Neutrophil (primary cell): ENCODE measurements around the gene KRTAP1-3.
"Not testable (repeated sequence)": the region's sequence is repeated elsewhere in the genome, so short reads cannot be mapped to it uniquely, and the experiment has no call there.

Experiments used
- H3K27ac ChIP-seq: fragments of 200-600 bp; sonication (generic); 2 replicates; pipeline ENCODE4 v1.5.1; 2016; ENCODE audit warnings: mild to moderate bottlenecking, moderate library complexity
- H3K27me3 ChIP-seq: fragments of 200-600 bp; sonication (generic); 2 replicates; pipeline ENCODE4 v1.6.0; 2016; ENCODE audit warnings: mild to moderate bottlenecking
- H3K36me3 ChIP-seq: fragments of 200-600 bp; sonication (generic); 2 replicates; pipeline ENCODE4 v1.5.1; 2017
- H3K4me1 ChIP-seq, 2 experiments: fragments of 200-600 bp in 1 of 2; sonication (generic) in 1 of 2; 1 replicate in 1 of 2; 2 replicates in 1 of 2; pipeline versions ENCODE4 v1.5.1 to v1.6.1; 2013 to 2016; ENCODE audit warnings: low read depth in 1 of 2, low read length in 1 of 2, mild to moderate bottlenecking in 1 of 2, moderate library complexity in 1 of 2; ENCODE audit not compliant: control insufficient read depth in 1 of 2, insufficient read depth in 1 of 2
- H3K4me3 ChIP-seq, 2 experiments: fragments of 200-600 bp in 1 of 2; sonication (generic) in 1 of 2; 1 replicate in 1 of 2; 2 replicates in 1 of 2; pipeline ENCODE4 v1.5.1; 2013 to 2016; ENCODE audit warnings: low read depth in 1 of 2, low read length in 1 of 2, mild to moderate bottlenecking in 1 of 2, moderate library complexity in 1 of 2
- H3K9me3 ChIP-seq: fragments of 200-600 bp; sonication (generic); 2 replicates; pipeline ENCODE4 v1.5.1; 2016
- CTCF ChIP-seq: fragments of 200-600 bp; sonication (generic); IDR thresholded peaks from 2 replicates; pipeline ENCODE4 v1.5.1; 2016; ENCODE audit warnings: antibody characterized with exemption

KRTAP1-3 gene

GRCh38 chr17:41057547-41057946, 22.9 kb upstream of the KRTAP1-3 start:
- Histone ChIP-seq H3K9me3 (no peaks in the 10 kb centered on the region), H3K4me3 (no peak overlapping the region), H3K27me3 (peaks cover 71% of the 10 kb centered on the region), H3K4me1 (no peaks in the 10 kb centered on the region), H3K27ac (no peak overlapping the region), H3K36me3 (no peaks in the 10 kb centered on the region)
- TF ChIP-seq CTCF = no peak

- H3K27ac ChIP-seq, H3K36me3 ChIP-seq, H3K4me3 ChIP-seq, H3K9me3 ChIP-seq, H3K4me1 ChIP-seq: not testable (repeated sequence)
- peaks cover 50% of the 10 kb centered on the region for H3K27me3 ChIP-seq
Measured at GRCh38 chr17:41055130-41055529, 20.5 kb upstream of the KRTAP1-3 start, which contains the start of gene KRTAP2-2. Gene KRTAP2-2, minus strand, starts transcription at chr17:41055230. Its CDS starts 19 bp downstream, at chr17:41055211.

- H3K4me3 ChIP-seq, H3K4me1 ChIP-seq, H3K27ac ChIP-seq: not testable (repeated sequence)
Measured at GRCh38 chr17:41054556-41054955, 19.9 kb upstream of the KRTAP1-3 start.

GRCh38 chr17:41054025-41054424, 19.4 kb upstream of the KRTAP1-3 start:
- no peak overlapping the region for H3K4me3 ChIP-seq
- H3K27ac ChIP-seq = no peak overlapping the region
- TF ChIP-seq CTCF = no peak
- no peaks in the 10 kb centered on the region for H3K36me3 ChIP-seq
- peaks cover 49% of the 10 kb centered on the region for H3K27me3 ChIP-seq
- H3K4me1 ChIP-seq = no peaks in the 10 kb centered on the region
- no peaks in the 10 kb centered on the region for H3K9me3 ChIP-seq

More at GRCh38 chr17:41054556-41054955, 19.9 kb upstream of the KRTAP1-3 start:
- not testable (repeated sequence) for H3K9me3 ChIP-seq, H3K36me3 ChIP-seq
- H3K27me3 ChIP-seq = peaks cover 51% of the 10 kb centered on the region

- no peak for TF ChIP-seq CTCF
- no peak overlapping the region for H3K27ac ChIP-seq
- H3K36me3 ChIP-seq = no peaks in the 10 kb centered on the region
- H3K27me3 ChIP-seq = peaks cover 49% of the 10 kb centered on the region
- no peak overlapping the region for H3K4me3 ChIP-seq
- no peaks in the 10 kb centered on the region for H3K9me3 ChIP-seq
- no peaks in the 10 kb centered on the region for H3K4me1 ChIP-seq
Measured at GRCh38 chr17:41052566-41052965, 17.9 kb upstream of the KRTAP1-3 start.

- no peaks in the 10 kb centered on the region for H3K9me3 ChIP-seq
- no peaks in the 10 kb centered on the region for H3K36me3 ChIP-seq
- no peaks in the 10 kb centered on the region for H3K4me1 ChIP-seq
- no peak overlapping the region for H3K4me3 ChIP-seq
- no peak for TF ChIP-seq CTCF
- H3K27me3 ChIP-seq = peaks cover 46% of the 10 kb centered on the region
- no peak overlapping the region for H3K27ac ChIP-seq
Measured at GRCh38 chr17:41049110-41049509, 14.4 kb upstream of the KRTAP1-3 start.

GRCh38 chr17:41048441-41048840, 13.8 kb upstream of the KRTAP1-3 start:
- no peak overlapping the region for H3K27ac ChIP-seq

GRCh38 chr17:41046735-41047465, 12.2 kb upstream of the KRTAP1-3 start, which contains the start of gene KRTAP2-1:
Gene KRTAP2-1, minus strand, starts transcription at chr17:41047316. Its CDS starts 49 bp downstream, at chr17:41047267.
- not testable (repeated sequence) for H3K9me3 ChIP-seq, H3K27ac ChIP-seq, H3K36me3 ChIP-seq, H3K4me3 ChIP-seq, H3K4me1 ChIP-seq
- peaks cover 46% of the 10 kb centered on the region for H3K27me3 ChIP-seq

More at GRCh38 chr17:41048441-41048840, 13.8 kb upstream of the KRTAP1-3 start:
- Histone ChIP-seq H3K9me3 (no peaks in the 10 kb centered on the region), H3K4me3 (no peak overlapping the region), H3K4me1 (no peaks in the 10 kb centered on the region), H3K27me3 (peaks cover 46% of the 10 kb centered on the region), H3K36me3 (no peaks in the 10 kb centered on the region)
- TF ChIP-seq CTCF = no peak
